HL-60 (cell line): ENCODE data around the gene FAM83F.

Experiments
- DNase-seq, 2 experiments: peaks; one replicate each; pipeline ENCODE4 v3.0.0-alpha.2; 2010 to 2020; ENCODE audit warnings: low read depth in 1 of 2, low spot score in 1 of 2
- H3K27ac ChIP-seq: fragments of 250-450 bp; sonication (Bioruptor Pico); replicated peaks from 2 replicates; pipeline ENCODE4 v1.5.1; 2020; ENCODE audit warnings: mild to moderate bottlenecking, moderate library complexity
- H3K27me3 ChIP-seq: fragments of 250-450 bp; sonication (Bioruptor Pico); 2 replicates; pipeline ENCODE4 v1.5.1; 2021; ENCODE audit warnings: mild to moderate bottlenecking, moderate library complexity; ENCODE audit not compliant: insufficient read depth, poor library complexity, severe bottlenecking
- H3K4me3 ChIP-seq: replicated peaks from 2 replicates; pipeline ENCODE4 v1.5.1; 2011; ENCODE audit warnings: mild to moderate bottlenecking, control low read depth, low read length; ENCODE audit not compliant: insufficient read depth
- CTCF ChIP-seq: IDR thresholded peaks from one replicate; pipeline ENCODE4 v1.5.1; 2011; ENCODE audit warnings: low read length, control low read depth, inconsistent platforms; ENCODE audit not compliant: insufficient read depth
- GABPA ChIP-seq: IDR thresholded peaks from 2 replicates; pipeline ENCODE4 v1.6.1; 2012; ENCODE audit warnings: low read depth
- POLR2AphosphoS5 ChIP-seq: IDR thresholded peaks from 2 replicates; pipeline ENCODE4 v1.6.1; 2012; ENCODE audit warnings: low read depth
- REST ChIP-seq: IDR thresholded peaks from 2 replicates; pipeline ENCODE4 v1.6.1; 2012; ENCODE audit warnings: low read depth; ENCODE audit not compliant: insufficient replicate concordance
- SPI1 ChIP-seq: IDR thresholded peaks from 2 replicates; pipeline ENCODE4 v1.6.1; 2012; ENCODE audit warnings: low read depth, mild to moderate bottlenecking, borderline replicate concordance

FAM83F gene

GRCh38 chr22:40065981-40066380 lies 71.2 kb downstream of the FAM83F start:
- Histone ChIP-seq H3K4me3 (no peak overlapping the region), H3K27me3 (no peaks in the 10 kb centered on the region), H3K27ac (no peak overlapping the region)
- TF ChIP-seq REST (no peak), POLR2AphosphoS5 (no peak), CTCF (no peak), GABPA (no peak), SPI1 (no peak)
- no peak for DNase-seq

GRCh38 chr22:40067639-40068038 lies 72.9 kb downstream of the FAM83F start:
- H3K27ac ChIP-seq, result no peak overlapping the region
- DNase-seq, result no peak
- no peak overlapping the region for H3K4me3 ChIP-seq

GRCh38 chr22:40070701-40071100 lies 75.9 kb downstream of the FAM83F start:
- TF ChIP-seq POLR2AphosphoS5 (no peak), CTCF (no peak), SPI1 (no peak), REST (no peak), GABPA (no peak)
- no peak overlapping the region for H3K4me3 ChIP-seq
- H3K27me3 ChIP-seq, result no peaks in the 10 kb centered on the region
- no peak for DNase-seq
- no peak overlapping the region for H3K27ac ChIP-seq

More at GRCh38 chr22:40067639-40068038, 72.9 kb downstream of the FAM83F start:
- TF ChIP-seq SPI1 (no peak), GABPA (no peak), POLR2AphosphoS5 (no peak), REST (no peak), CTCF (no peak)
- H3K27me3 ChIP-seq, result no peaks in the 10 kb centered on the region
